A549 (cell line): ENCODE data around the gene SLC1A6. TPM values are rescaled to one million over a fixed set of nuclear protein-coding genes. Genes with fewer than 3 reads are reported as not detected.

Source experiments
- ATAC-seq, 2 experiments: fragments of 200-7000 bp in 1 of 2; fragments of >200 bp in 1 of 2; cut with Nextera tagmentation in 1 of 2; cut with Tn5 transposase in 1 of 2; 3 replicates each; pipeline versions ENCODE4 v1.8.0 to v1.9.1; 2018 to 2020; ENCODE audit warnings: mild to moderate bottlenecking in 1 of 2, moderate library complexity in 1 of 2
- CTCF ChIA-PET: fragments of 300-600 bp; sonication (Branson Sonifier 250); formaldehyde crosslinking; extraction: SDS; loops from one replicate; lab custom pipeline; 2021; ENCODE audit warnings: antibody characterized with exemption, inconsistent platforms; lab: Yijun Ruan, JAX
- POLR2A ChIA-PET: fragments of 350-600 bp; formaldehyde crosslinking; extraction: SDS; loops from one replicate; lab custom pipeline; 2021; ENCODE audit warnings: antibody characterized with exemption, inconsistent platforms; lab: Yijun Ruan, JAX
- DNase-seq, 2 experiments: peaks; one replicate each; pipeline versions ENCODE4 v3.0.0 to v3.0.0-alpha.2; 2011 to 2016; ENCODE audit warnings: low read depth in 1 of 2, low spot score in 1 of 2
- FAIRE-seq: peaks from 2 replicates; lab custom pipeline; 2011; peaks lifted over from hg19 to GRCh38; lab: Jason Lieb, UNC
- H3K27ac ChIP-seq, 2 experiments: fragments of >200 bp; sonication (Bioruptor Twin); formaldehyde crosslinking; 3 replicates each; pipeline ENCODE4 v1.5.1; 2016 to 2017
- H3K4me1 ChIP-seq: fragments of >200 bp; sonication (Bioruptor Twin); formaldehyde crosslinking; 3 replicates; pipeline ENCODE4 v1.6.1; 2016
- H3K4me2 ChIP-seq: fragments of >200 bp; sonication (Bioruptor Twin); formaldehyde crosslinking; 3 replicates; pipeline ENCODE4 v1.6.1; 2016
- H3K4me3 ChIP-seq: fragments of >200 bp; sonication (Bioruptor Twin); formaldehyde crosslinking; 3 replicates; pipeline ENCODE4 v1.5.1; 2016
- H3K9me3 ChIP-seq: fragments of >200 bp; sonication (Bioruptor Twin); formaldehyde crosslinking; 3 replicates; pipeline ENCODE4 v1.6.1; 2016
- CBX8 ChIP-seq: fragments of 200-600 bp; sonication (generic); IDR thresholded peaks from 2 replicates; pipeline ENCODE4 v1.6.1; 2016
- CEBPB ChIP-seq, 2 experiments: fragments of >200 bp in 1 of 2; sonication (Bioruptor Twin) in 1 of 2; formaldehyde crosslinking in 1 of 2; IDR thresholded peaks; 2 replicates each; pipeline ENCODE4 v1.6.1; 2012 to 2016
- CHD2 ChIP-seq: fragments of 150-350 bp; IDR thresholded peaks from 2 replicates; pipeline ENCODE4 v1.6.1; 2014; ENCODE audit warnings: low read length; ENCODE audit not compliant: partially characterized antibody
- CHD4 ChIP-seq: fragments of 200-600 bp; sonication (generic); IDR thresholded peaks from 2 replicates; pipeline ENCODE4 v1.6.1; 2016; ENCODE audit warnings: antibody characterized with exemption, mild to moderate bottlenecking, borderline replicate concordance
- EP300 ChIP-seq, 2 experiments: fragments of >200 bp; sonication (Bioruptor Twin); formaldehyde crosslinking; IDR thresholded peaks; 2 replicates in 1 of 2; 3 replicates in 1 of 2; pipeline ENCODE4 v1.6.1; 2016 to 2017
- FOSB ChIP-seq: fragments of 250-450 bp; sonication (Bioruptor Pico); IDR thresholded peaks from 2 replicates; pipeline ENCODE4 v1.5.0; 2020; ENCODE audit warnings: mild to moderate bottlenecking, moderate library complexity
- GATA3 ChIP-seq: IDR thresholded peaks from 2 replicates; pipeline ENCODE4 v1.6.1; 2012; ENCODE audit warnings: borderline replicate concordance
- HEYL ChIP-seq: fragments of 250-450 bp; sonication (Bioruptor Pico); IDR thresholded peaks from 2 replicates; pipeline ENCODE4 v1.8.0; 2021; ENCODE audit warnings: mild to moderate bottlenecking, moderate library complexity
- HMGXB4 ChIP-seq: fragments of 250-450 bp; sonication (Bioruptor Pico); IDR thresholded peaks from 2 replicates; pipeline ENCODE4 v1.5.0; 2021; ENCODE audit warnings: mild to moderate bottlenecking, moderate library complexity, borderline replicate concordance
- HOXB5 ChIP-seq: fragments of 250-450 bp; sonication (Bioruptor Pico); IDR thresholded peaks from 2 replicates; pipeline ENCODE4 v1.5.0; 2020; ENCODE audit warnings: mild to moderate bottlenecking, moderate library complexity
- JUN ChIP-seq, 2 experiments: fragments of >200 bp; sonication (Bioruptor Twin); formaldehyde crosslinking; IDR thresholded peaks; 2 replicates in 1 of 2; 3 replicates in 1 of 2; pipeline ENCODE4 v1.6.1; 2016 to 2017
- JUNB ChIP-seq: fragments of >200 bp; sonication (Bioruptor Twin); formaldehyde crosslinking; IDR thresholded peaks from 2 replicates; pipeline ENCODE4 v1.6.1; 2016
- NPAS2 ChIP-seq: fragments of 250-450 bp; sonication (Bioruptor Pico); IDR thresholded peaks from 2 replicates; pipeline ENCODE4 v1.8.0; 2022; ENCODE audit warnings: mild to moderate bottlenecking, moderate library complexity, borderline replicate concordance
- POLR2AphosphoS2 ChIP-seq: conservative IDR thresholded peaks from 2 replicates; pipeline ENCODE4 v1.6.1; 2012; ENCODE audit warnings: low read length, improper control_type of control experiment, inconsistent platforms
- RAD21 ChIP-seq, 2 experiments: fragments of >200 bp in 1 of 2; sonication (Bioruptor Twin) in 1 of 2; formaldehyde crosslinking in 1 of 2; IDR thresholded peaks in 1 of 2; conservative IDR thresholded peaks in 1 of 2; 2 replicates in 1 of 2; 3 replicates in 1 of 2; pipeline ENCODE4 v1.6.1; 2012 to 2018; ENCODE audit warnings: inconsistent platforms in 1 of 2
- RARB ChIP-seq: fragments of 250-450 bp; sonication (Bioruptor Pico); IDR thresholded peaks from 2 replicates; pipeline ENCODE4 v1.8.0; 2021; ENCODE audit warnings: mild to moderate bottlenecking, moderate library complexity
- RCOR1 ChIP-seq: fragments of 150-350 bp; IDR thresholded peaks from 2 replicates; pipeline ENCODE4 v1.6.1; 2014; ENCODE audit warnings: antibody characterized with exemption, low read length, low read depth
- RFX5 ChIP-seq: fragments of 450-650 bp; IDR thresholded peaks from 2 replicates; pipeline ENCODE4 v1.7.1; 2014; ENCODE audit warnings: antibody characterized with exemption, mild to moderate bottlenecking, moderate library complexity
- TFCP2L1 ChIP-seq: fragments of 250-450 bp; sonication (Bioruptor Pico); IDR thresholded peaks from 2 replicates; pipeline ENCODE4 v1.5.0; 2021; ENCODE audit warnings: mild to moderate bottlenecking
- TP53 ChIP-seq: fragments of 250-450 bp; sonication (Bioruptor Pico); IDR thresholded peaks from 2 replicates; pipeline ENCODE4 v1.5.0; 2021; ENCODE audit warnings: mild to moderate bottlenecking, moderate library complexity
- WGBS: methylation state at CpG from one replicate; pipeline ENCODE4 v1.1.6; 2017; ENCODE audit errors: missing lambda C conversion rate; 5-methylcytosine and 5-hydroxymethylcytosine counted together
- polyA plus RNA-seq, 4 experiments: library from polyadenylated mRNA; depleted of rRNA in 3 of 4; stranded (reverse); fragments of >200 nt; fragmentation: RNase III in 1 of 4; extraction: RNeasy Plus Mini Kit Qiagen cat#74134 plus additional on column Dnase treatment in 1 of 4; gene quantifications; 2 replicates in 3 of 4; 3 replicates in 1 of 4; pipeline ENCODE4 v1.2.3, GENCODE V29; 2011 to 2017
- TF ChIP-seq, protein P1 (sequence below): IDR thresholded peaks from 2 replicates; pipeline ENCODE4 v1.6.1; 2012
- TF ChIP-seq, protein P2 (sequence below): fragments of 200-600 bp; sonication (generic); IDR thresholded peaks from 2 replicates; pipeline ENCODE4 v1.6.1; 2016; ENCODE audit warnings: antibody characterized with exemption, mild to moderate bottlenecking, moderate library complexity

The SLC1A6 gene
- polyA plus RNA-seq, 2 of the 4 experiments (the other 2 are of a cell fraction): not detected

DNA sequence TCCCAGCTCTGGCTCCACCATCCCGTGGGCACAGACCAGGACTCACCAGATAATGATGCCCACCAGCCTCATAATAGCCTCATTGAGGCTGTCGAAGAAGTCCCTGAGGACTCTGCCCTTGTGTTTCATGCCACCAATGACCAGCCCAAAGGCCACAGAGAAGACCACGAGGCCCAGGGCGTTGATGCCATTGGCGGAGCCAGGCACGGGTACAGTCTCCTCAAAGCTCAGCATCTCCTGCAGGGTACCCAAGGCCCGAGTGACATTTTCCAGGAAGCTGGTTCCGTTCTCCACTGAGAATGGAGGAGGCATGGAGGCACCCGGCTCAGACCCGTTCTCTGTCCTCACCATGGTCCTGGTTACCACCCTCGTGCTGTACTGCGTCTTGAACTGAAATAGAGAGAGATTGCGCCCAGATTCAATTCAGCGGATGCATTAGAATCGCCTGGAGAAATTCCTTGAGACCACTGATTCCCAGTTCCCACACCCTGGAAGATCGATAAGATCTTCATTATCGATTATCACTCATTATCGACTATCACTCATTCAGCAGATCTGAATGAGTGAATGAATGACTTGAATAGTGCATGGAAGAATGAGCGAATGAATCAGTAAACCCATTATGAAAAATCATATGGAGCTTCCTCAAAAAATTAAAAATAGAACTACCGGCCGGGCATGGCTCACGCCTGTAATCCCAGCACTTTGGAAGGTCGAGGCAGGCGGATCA lies 17.5 kb downstream of the SLC1A6 start:
- no peak overlapping the region for H3K4me3 ChIP-seq
- WGBS: 37% methylated on average over 17 of the region's 24 CpGs
- H3K27ac ChIP-seq: no peak overlapping the region
- CTCF ChIA-PET: no interaction called here
- FAIRE-seq: no peak
- TF ChIP-seq HMGXB4 (CRISPR knock-in tag) (no peak), CEBPB (IDR thresholded peaks at IDR 0.05) (no peak), RAD21 (conservative IDR thresholded peaks at IDR 0.05 in 1 of 2, IDR thresholded peaks at IDR 0.05 in 1 of 2) (no peak), CHD2 (no peak), RCOR1 (no peak), CHD4 (no peak), EP300 (IDR thresholded peaks at IDR 0.05) (no peak), CBX8 (no peak), GATA3 (no peak)
- TF ChIP-seq, protein P1, sequence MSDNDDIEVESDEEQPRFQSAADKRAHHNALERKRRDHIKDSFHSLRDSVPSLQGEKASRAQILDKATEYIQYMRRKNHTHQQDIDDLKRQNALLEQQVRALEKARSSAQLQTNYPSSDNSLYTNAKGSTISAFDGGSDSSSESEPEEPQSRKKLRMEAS: no peak
- TF ChIP-seq, protein P2, sequence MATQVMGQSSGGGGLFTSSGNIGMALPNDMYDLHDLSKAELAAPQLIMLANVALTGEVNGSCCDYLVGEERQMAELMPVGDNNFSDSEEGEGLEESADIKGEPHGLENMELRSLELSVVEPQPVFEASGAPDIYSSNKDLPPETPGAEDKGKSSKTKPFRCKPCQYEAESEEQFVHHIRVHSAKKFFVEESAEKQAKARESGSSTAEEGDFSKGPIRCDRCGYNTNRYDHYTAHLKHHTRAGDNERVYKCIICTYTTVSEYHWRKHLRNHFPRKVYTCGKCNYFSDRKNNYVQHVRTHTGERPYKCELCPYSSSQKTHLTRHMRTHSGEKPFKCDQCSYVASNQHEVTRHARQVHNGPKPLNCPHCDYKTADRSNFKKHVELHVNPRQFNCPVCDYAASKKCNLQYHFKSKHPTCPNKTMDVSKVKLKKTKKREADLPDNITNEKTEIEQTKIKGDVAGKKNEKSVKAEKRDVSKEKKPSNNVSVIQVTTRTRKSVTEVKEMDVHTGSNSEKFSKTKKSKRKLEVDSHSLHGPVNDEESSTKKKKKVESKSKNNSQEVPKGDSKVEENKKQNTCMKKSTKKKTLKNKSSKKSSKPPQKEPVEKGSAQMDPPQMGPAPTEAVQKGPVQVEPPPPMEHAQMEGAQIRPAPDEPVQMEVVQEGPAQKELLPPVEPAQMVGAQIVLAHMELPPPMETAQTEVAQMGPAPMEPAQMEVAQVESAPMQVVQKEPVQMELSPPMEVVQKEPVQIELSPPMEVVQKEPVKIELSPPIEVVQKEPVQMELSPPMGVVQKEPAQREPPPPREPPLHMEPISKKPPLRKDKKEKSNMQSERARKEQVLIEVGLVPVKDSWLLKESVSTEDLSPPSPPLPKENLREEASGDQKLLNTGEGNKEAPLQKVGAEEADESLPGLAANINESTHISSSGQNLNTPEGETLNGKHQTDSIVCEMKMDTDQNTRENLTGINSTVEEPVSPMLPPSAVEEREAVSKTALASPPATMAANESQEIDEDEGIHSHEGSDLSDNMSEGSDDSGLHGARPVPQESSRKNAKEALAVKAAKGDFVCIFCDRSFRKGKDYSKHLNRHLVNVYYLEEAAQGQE: no peak
- no peak for ATAC-seq
- H3K9me3 ChIP-seq: peaks cover 4% of the 10 kb centered on the region; the same call in 1 of the 3 replicates
- DNase-seq: no peak
- POLR2A ChIA-PET: no interaction called here
- no peak overlapping the region for H3K4me2 ChIP-seq
- no peaks in the 10 kb centered on the region for H3K4me1 ChIP-seq

DNA sequence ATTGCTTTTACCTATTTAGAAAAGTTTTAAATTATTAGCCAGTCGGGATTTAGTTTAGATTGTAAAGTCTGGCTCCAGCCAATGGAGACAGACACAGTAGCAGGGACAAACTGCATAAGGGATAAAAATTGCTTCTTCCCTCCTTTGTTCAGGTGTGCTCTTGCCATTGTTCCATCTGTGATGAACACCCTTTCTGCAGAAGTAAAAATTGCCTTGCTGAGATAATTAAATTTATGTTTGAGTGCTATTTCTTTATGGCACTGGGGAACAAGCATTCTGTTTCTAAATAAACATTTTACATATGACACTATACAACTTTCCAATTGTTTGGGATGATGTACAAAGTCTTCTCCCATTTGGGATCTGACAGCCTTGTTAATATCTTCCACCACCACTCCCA lies 20.4 kb downstream of the SLC1A6 start:
- Histone ChIP-seq H3K27ac (no peak overlapping the region), H3K4me1 (no peaks in the 10 kb centered on the region), H3K9me3 (peaks cover 4% of the 10 kb centered on the region; the same call in 1 of the 3 replicates), H3K4me3 (no peak overlapping the region), H3K4me2 (no peak overlapping the region)
- ATAC-seq (no peak), DNase-seq (no peak), FAIRE-seq (no peak)
- POLR2A ChIA-PET: no interaction called here
- TF ChIP-seq HEYL (no peak), RFX5 (no peak), HOXB5 (CRISPR knock-in tag) (no peak), POLR2AphosphoS2 (no peak), TP53 (CRISPR knock-in tag) (no peak)
- 8% methylated on average over 1 of the region's 1 CpG for WGBS
- CTCF ChIA-PET: no interaction called here

GRCh38 chr19:14957464-14957863 lies 22.2 kb downstream of the SLC1A6 start:
- peaks cover 4% of the 10 kb centered on the region; the same call in 1 of the 3 replicates for H3K9me3 ChIP-seq
- 25% methylated on average over 3 of the region's 3 CpGs for WGBS
- ATAC-seq (no peak), DNase-seq (no peak), FAIRE-seq (no peak)
- TF ChIP-seq TP53 (CRISPR knock-in tag) (no peak), JUN (IDR thresholded peaks at IDR 0.05) (no peak), RARB (CRISPR knock-in tag) (no peak), JUNB (no peak), NPAS2 (no peak), TFCP2L1 (no peak), FOSB (CRISPR knock-in tag) (no peak), EP300 (IDR thresholded peaks at IDR 0.05) (no peak)
- H3K27ac ChIP-seq: no peak overlapping the region
- ChIA-PET POLR2A (no interaction called here), CTCF (no interaction called here)
- H3K4me2 ChIP-seq: no peak overlapping the region
- no peaks in the 10 kb centered on the region for H3K4me1 ChIP-seq
- H3K4me3 ChIP-seq: no peak overlapping the region
